Ammon's horn (tissue), 1 donor: ENCODE measurements around the gene GRK5.
A peak's percentile ranks its signal among the peaks of the same experiment; 100 is the strongest.
"Not testable (repeated sequence)": the region's sequence is repeated elsewhere in the genome, so short reads cannot be mapped to it uniquely, and the experiment has no call there.

Experiments used
- DNase-seq: peaks from one replicate; pipeline ENCODE4 v3.0.0-alpha.2; 2016; ENCODE audit warnings: low spot score

GRK5 gene

DNA sequence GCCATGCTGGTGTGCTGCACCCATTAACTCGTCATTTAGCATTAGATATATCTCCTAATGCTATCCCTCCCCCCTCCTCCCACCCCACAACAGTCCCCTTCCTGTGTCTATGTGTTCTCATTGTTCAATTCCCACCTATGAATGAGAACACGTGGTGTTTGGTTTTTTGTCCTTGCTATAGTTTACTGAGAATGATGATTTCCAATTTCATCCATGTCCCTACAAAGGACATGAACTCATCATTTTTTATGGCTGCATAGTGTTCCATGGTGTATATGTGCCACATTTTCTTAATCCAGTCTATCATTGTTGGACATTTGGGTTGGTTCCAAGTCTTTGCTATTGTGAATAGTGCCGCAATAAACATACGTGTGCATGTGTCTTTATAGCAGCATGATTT lies 68.8 kb downstream of the GRK5 start:
- not testable (repeated sequence) for DNase-seq

DNA sequence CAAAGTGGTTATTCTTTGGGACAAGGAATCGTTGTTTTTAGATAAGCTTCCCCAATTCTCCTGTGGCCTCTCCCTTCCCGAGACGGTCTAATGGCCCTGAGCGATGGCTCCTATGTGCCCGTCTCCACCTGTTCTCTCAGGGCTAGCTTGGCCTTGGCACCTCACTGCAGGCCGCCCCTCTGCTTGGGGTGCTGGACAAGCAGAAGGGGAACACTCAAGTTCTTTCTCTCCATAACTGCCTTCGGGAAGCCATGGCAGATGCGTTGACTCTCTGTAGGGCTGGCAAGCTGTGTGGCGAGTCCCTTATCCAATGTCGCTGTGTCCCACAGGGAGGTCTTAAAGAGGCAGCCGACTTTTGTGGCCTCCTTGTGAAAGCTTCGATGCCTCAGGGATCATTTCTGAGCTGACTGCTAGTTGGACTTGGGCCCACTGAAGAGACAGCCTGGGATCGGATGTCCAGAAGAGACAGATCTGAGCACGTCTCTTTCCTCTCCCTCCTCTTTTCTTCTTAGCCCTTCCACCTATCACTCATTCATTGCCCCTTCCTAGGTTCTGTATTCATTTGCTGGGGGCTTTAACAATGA lies 70.8 kb downstream of the GRK5 start:
- DNase-seq, result no peak

DNA sequence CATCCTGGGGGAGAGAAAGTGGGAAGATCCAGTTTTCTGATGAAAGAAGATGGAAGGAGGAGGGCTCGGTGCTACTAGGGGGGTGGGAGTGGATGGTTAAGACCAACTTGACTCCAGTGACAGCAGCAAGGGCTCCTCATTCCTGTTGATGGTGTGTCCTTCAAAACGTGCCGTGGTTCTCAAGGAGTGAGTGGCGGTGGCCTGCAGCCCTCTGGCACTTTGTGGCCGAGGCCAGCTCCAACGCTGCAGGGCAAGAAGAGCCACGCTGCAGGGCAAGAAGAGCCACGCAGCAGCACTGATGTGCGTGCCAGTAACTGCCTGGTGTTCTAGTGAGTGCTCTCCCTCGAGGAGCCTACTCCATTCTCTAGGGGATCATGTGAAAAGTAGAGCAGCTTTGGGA lies 72.1 kb downstream of the GRK5 start:
- DNase-seq, result no peak

DNA sequence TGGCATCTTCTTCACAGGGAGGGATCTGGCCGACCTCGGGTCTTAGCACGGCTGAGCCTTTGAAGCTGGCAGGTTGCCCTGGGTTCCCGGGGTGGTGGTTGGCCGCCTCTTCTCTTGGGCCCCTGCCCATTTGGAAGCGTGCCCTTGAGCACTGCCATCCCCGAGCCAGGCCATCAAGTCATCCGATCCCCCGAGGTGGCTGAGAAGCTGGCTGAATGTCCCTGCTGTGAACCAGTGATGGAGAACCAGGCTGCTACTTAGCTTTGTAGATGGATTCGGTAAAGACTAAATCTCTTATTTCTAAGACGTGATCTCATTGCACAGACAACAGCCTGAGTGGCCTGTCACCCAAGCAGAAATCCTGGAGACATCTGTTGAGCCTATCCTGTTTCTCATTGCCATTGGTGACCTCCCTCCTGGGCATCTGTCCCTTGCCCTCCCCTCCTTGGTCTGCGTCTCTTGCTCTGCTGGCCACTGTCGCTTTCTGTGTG lies 74.3 kb downstream of the GRK5 start:
- peak; percentile 78 for DNase-seq

DNA sequence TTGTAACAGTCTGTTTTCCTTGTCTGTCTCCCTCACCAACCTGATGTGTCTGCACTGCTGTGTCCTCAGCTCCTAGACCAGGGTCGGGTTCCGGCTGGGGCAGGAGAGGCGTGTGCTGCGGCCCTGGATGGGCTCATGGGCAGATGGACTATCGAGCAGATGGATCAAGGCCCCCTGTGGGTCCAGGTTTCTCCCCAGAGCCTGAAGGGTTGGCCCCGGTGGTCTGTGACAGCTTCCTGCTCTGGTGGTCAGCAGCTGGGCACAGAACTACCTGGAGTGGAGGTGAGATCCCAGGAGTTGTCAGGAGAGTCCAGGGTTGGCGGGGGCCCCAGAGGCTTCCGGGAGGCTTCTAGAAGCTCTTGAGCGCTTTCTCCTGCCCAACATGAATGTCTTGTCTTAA lies 75.1 kb downstream of the GRK5 start:
- no peak for DNase-seq

DNA sequence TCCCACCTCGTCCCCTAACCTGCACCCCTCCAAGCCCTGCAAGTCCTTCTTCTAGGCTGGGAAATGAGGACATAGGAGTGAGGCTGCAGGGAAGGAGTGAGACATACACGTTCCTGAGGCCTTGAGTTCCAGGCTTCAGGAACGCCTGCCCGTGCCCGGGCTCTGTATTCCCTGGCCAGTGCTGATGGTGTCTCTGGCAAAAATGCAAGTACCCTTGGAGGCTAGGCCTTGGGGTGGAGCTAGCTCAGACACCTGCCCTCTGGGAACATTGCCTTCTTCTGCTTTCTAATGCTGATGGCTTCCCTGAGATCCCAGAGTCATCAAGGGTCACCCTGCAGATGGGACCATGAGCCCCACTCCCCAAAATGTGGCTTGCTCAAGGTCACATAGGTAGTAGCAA lies 76.0 kb downstream of the GRK5 start:
- no peak for DNase-seq

DNA sequence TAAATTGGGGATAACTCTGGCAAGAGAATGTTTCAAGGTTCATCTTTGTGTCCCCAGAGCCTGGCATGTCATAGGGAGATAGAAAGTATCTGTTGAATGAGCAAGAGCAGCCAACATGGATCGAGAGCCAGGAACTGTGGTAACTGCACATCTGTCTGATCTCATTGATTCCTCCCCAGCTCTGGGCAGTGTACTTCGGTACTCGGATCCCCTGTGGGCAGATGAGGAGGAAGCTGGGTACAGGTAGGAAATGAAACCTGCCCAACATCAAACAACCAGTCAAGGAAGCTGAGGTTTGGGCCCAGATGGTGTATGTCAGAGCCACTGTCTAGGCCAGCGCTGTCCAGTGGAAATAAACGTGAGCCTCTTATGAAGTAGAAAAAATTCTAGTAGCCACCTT lies 76.4 kb downstream of the GRK5 start:
- DNase-seq, result no peak

DNA sequence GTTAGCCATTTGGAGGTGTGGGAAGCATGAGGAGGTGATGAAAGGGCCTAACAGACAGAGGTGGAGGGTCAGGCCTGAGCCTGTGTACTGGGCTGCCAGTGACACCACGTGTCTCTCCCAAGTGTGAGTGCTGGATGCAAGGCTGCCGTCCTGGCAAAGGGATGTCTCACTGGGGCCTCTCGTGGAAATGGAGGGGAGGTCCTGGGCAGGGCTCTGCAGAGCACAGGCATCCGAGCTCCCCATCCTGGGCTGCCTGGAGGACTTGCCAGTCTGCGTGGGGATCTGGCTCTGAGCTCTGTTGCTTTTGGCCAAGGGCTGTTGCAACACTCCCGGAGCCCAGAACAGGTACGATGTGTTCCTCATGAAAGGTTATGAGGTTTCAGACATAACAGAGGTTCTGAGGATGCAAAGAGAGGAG lies 77.3 kb downstream of the GRK5 start:
- DNase-seq, result no peak

DNA sequence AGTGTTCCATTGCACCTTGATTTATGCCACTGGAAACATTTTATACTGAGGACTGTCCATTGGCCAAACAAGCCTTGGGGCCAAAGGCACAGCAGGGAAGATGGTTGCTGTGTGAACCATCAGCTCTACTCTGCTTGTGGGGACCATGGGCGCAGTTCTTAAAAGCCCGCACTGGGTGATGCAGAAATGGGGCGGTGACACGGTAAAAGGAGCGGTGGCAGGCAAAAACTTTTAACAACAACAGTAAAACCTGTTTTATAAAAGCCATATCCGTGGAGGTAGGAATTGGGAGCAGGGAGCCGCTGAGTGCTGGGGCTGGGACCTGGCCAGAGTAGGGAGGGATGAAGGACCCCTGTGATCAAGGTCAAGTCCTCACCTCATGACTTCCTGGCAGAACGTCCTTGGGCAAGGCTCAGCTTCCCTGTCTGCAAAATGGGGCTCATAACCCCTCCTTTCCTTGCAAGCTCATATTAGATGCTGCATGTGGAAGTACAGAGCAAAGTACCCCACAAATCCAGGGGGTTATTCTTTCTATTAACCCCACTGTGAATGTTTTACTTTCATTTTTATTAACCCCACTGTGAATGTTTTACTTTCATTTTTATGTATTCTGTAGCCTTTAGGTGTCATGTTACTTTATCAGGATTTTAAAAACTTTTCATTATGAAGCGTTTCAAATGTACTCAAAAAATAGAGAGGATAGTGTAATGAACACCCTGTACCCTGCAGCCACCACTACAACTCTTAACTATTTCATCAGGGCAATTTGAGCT lies 78.3 kb downstream of the GRK5 start:
- no peak for DNase-seq

DNA sequence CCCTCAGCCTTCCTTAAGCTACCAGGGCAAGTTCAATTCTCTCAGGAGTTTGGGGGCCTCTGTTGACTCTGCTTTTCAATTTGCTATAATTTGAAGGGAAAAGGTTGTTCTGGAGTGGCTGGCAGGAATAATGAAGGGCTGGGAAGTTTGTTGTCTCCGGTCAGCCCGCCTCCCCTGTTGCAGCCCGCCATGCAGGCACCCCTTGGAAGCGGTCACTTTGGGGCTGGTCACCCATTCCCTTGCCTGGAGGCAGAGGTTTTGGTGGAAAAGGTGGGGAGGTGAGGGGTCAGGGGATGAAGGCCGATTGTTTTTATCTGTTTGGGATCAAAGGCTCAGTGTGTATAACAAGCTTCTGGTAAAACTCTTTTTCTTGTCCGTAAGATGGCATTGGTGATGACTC lies 79.1 kb downstream of the GRK5 start:
- no peak for DNase-seq

DNA sequence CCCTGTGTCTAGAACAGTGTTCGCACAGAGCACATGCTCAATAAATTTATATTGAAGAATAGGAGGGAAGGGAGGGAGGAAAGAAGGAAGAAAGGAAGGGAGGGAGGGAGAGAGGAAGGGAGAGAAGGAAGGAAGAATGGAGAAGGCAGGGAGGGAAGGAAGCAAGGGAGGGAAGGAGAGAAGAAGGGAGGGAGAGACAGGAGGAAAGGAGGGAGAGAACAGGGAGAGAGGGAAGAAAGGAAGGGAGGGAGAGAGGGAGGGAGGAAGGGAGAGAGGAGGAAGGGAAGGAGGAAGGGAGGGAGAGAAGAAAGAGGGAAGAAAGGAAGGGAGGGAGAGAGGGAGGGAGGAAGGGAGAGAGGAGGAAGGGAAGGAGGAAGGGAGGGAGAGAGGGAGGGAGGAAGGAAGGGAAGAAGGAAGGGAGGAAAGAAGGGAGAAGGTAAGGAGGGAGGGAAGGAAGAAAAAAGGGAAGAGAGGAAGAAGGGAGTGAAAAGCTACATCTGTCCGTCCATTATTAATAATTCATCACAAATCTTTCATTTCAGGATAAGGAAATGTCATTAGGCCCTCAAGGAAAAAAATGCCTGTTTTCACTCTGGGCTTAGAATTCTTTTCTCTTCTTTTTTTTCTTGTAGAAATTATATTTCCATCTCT lies 79.7 kb downstream of the GRK5 start:
- DNase-seq, result no peak

DNA sequence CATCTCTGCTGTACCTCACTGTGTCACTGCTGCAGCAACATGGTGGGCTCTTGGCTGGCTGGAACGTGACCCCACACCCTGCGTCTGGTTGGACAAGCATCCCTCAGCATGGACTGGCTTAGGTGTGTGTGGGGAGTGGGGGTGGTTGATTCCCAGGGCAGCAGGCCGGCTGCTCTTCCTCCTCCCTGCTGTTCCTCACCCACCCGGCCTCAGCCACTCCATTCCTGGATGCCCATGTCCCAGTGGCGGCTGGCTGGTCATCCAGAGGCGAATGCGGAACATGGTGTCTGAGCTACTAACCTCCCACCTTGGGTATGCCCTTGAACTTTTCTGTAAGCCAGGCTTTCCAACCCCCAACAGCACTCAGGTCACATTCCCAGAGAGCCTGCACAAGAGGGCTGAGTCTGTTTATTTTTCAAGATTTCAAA lies 81.2 kb downstream of the GRK5 start:
- DNase-seq, result no peak

DNA sequence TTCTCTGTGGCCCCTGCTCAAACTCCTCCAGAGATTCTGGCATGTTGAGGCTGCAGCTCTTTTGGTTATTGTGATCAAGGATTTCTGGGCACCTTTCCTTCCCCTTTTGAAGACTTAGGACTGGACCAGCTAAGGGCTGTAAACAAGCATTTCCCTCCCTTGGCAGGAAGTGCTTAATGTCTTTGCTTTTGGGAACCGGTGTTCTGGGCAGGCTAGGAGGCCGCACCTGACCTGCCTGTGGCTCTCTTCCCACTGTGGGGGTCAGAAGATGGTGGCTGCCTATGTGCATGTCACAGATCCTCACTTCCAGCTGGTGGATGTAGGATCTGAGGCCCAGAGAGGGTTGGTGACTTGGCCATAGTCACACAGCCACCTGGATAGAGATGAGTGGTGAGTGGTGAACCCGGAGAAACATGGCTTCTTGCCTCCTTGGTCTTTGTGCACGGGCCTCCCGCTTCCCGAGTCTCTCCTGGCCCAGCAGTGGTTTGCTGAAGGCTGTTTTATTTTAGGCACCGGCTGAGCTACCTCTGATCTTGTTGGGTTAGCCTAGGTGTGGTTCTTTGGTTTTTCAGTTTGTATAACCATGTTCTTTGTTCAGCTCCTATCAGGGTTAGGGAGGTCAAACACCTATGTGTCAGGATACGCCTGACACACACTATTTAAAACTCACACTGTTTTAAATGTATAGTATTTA lies 82.0 kb downstream of the GRK5 start:
- peak; percentile 71 for DNase-seq

DNA sequence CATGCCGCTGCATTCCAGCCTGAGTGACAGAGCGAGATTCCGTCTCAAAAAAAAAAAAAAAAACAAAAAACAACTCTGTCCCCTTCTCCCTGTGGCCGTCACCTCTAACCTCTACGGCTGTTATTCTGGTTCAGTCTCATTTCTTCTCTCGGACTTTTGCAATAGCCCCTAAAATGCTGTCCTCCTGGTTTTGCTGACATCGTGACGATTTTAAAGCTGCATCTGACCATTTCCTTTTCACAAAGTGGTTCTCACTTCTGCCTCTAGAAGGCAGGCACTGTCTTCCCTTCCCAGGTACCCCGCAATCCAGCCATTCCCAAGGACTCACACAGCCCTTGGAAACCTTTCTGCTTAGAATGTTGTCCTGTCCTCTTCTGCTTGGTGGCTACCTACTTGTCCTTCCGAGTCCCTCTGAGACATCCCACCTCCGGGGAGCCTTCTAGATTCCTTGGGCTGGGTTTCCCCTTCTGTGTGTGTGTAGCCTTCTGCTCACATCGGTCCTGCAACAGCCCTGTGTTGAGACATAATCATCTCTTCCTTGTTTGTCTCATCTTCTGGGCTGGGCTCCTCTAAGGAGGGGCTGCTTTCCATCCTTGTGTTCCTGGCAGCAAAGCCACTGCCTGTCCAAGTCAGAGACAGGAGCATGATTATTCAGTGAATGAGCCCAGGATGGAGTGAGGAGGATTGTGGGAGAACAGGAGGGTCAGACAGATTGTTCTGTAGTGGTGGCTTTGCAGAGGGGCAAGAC lies 83.1 kb downstream of the GRK5 start:
- peak; percentile 34 for DNase-seq

DNA sequence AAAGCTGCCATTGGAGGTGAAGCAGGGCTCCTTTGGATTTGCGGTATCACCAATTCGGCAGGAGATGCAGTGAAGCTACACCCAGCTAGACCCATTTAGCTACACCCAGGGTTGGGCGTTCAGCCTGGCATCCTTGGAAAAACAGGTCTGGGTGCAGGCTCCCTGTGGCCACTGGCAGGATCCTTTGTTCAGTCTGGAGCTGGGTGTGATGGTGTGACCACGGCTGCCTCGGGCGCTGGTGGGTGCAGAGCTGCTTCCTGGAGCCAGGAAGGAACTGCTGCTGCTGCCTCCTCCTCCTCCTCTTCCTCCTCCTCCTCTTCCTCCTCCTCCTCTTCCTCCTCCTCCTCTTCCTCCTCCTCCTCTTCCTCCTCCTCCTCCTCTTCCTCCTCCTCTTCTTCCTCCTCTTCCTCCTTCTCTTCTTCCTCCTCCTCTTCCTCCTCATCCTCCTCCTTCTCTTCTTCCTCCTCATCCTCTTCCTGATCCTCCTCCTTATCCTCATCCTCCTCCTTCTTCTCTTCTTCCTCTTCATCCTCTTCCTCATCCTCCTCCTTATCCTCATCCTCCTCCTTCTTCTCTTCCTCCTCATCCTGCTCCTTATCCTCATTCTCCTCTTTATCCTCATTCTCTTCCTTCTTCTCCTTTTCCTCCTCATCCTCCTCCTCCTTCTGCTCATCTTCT lies 84.0 kb downstream of the GRK5 start:
- no peak for DNase-seq

DNA sequence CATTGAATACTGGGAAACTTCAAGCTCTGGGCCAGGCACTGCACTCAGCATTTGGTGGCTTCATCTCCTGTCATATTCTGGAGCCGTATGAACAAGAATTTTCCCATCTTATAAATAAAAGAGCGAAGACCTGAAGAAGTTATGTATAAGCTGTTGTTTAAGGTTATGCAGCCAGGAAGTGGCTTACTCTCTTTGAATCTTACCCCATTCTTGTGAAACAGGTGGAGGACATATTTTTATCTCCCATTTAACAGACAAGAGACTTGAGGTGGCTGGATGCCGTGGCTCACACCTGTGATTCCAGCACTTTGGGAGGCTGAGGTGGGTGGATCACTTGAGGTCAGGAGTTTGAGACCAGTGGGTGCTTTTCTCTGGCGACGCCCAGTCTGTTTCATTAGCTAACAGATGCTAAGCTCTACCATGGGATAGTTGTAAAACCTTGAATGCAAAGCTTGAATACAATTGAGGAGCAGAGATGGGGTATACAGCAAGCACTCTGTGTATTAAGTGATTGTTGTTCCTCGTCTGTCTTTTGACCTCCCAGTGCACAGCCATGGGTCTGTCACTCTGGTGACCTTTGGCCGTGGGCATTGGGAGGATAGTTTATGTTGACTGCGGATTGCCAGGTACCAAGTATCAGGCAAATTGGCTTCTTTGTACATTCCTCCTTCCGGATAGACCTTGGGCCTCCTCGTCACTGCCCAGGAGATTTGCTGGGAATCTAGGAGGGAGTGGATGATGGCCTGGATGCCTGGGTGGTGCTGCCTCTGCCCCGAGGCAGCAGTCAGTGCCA lies 85.8 kb downstream of the GRK5 start:
- DNase-seq, result no peak

DNA sequence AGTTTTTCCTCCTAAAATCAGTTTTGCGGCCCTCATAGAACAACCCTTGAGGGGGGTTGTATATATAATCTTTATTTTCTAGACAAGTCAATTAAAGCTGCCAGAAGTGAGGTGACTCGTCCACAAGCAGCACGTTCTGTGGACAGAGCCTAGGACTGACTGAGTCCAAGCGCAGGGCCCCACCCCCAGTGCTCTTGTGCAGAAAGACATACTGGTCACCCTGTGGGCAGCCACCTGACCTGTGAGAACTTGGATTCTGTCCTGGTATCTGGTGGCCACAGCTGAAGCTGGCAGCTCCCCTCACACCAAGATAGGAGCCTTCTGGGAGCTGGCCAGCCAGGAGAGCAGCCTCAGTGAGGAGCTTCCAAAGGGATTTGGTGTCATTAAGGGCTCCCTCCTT lies 89.3 kb downstream of the GRK5 start:
- DNase-seq, result no peak

DNA sequence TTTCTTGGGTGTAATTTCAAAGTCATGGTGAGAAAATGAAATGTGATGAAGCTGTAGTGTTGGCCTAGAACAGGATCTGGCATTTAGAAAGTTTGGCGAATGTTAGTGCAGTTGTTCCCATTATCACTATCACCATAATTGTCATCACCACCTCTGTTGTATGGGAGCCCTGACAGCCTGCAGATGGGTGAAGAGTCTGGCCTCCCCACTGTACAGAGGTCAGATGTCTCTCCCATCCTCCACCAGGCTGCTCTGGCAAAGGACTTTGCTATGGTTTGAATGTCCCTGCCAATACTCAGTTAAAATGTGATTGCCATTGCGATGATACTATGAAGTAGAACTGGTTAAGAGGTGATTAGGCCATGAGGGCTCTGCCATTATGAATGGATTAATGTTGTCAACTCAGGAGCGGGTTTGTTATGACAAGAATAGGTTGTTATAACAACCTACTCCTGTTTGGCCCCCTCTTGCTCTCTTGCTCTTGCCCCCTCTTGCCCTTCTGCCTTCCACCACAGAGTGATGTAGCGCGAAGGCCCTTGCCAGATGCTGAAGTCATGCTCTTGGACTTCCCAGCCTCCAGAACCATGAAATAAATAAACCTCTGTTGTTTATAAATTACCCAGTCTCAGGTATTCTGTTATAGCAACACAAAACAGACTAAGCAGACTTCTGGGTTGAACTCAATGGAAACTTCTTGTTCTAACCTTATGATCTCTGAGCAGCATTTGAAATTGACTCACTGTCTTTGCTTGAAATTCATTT lies 90.0 kb downstream of the GRK5 start:
- no peak for DNase-seq

DNA sequence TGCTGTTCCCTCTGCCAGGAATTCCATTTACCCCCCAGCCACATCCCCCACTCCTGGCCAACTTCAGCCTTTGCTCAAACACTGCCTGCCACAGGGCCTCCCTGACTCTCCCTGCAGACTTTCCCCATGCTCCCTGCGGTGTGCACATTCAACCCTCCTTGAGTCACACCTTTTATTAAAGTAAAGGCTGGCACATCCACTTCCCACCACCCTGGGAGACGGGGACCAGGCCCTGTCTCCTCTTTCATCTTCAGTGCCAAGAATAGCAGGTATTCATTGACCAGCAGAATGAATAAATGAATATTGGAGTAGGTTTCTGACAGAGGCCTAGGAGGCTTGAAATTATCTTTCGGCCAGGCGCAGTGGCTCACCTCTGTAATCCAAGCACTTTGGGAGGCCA lies 91.4 kb downstream of the GRK5 start:
- no peak for DNase-seq

DNA sequence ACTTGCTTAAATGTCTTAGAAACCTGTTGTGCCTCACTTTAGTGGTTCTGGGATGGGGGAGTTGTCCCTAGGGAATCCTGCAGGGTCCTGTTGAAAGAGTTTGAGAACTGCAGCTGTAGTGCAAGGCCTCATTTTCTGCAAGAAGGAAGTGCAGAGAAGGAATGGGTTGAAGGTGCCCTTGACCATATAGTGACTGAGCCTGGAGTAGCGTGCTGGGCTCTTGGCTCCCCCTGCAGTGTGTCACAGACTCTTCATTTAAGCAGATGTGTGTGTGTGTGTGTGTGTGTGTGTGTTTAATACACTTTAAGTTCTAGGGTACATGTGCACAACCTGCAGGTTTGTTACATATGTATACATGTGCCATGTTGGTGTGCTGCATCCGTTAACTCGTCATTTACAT lies 92.2 kb downstream of the GRK5 start:
- no peak for DNase-seq
